IPS-18a (cell line): ENCODE results near the gene KRTAP12-4.
"Not testable (repeated sequence)": the region's sequence is repeated elsewhere in the genome, so short reads cannot be mapped to it uniquely, and the experiment has no call there.

Source experiments
- H3K27ac ChIP-seq: one replicate; pipeline ENCODE4 v1.5.1; 2013; ENCODE audit warnings: low read length
- H3K27me3 ChIP-seq: one replicate; pipeline ENCODE4 v1.6.1; 2013; ENCODE audit warnings: mild to moderate bottlenecking, low read length; ENCODE audit not compliant: control insufficient read depth, insufficient read depth
- H3K36me3 ChIP-seq: one replicate; pipeline ENCODE4 v1.6.1; 2013; ENCODE audit warnings: low read depth, low read length; ENCODE audit not compliant: control insufficient read depth
- H3K4me1 ChIP-seq: one replicate; pipeline ENCODE4 v1.6.1; 2013; ENCODE audit warnings: low read depth, low read length; ENCODE audit not compliant: control insufficient read depth
- H3K4me3 ChIP-seq: one replicate; pipeline ENCODE4 v1.5.1; 2013; ENCODE audit warnings: low read length
- H3K9ac ChIP-seq: one replicate; pipeline ENCODE4 v1.6.1; 2013; ENCODE audit warnings: mild to moderate bottlenecking, low read length, moderate library complexity
- H3K9me3 ChIP-seq: one replicate; pipeline ENCODE4 v1.6.1; 2013; ENCODE audit warnings: low read depth, low read length; ENCODE audit not compliant: control insufficient read depth

The KRTAP12-4 gene

GRCh38 chr21:44649521-44650100 lies 4.8 kb downstream of the KRTAP12-4 start:
- no peaks in the 10 kb centered on the region for H3K27me3 ChIP-seq
- no peaks in the 10 kb centered on the region for H3K36me3 ChIP-seq
- H3K4me1 ChIP-seq, result peaks cover 4% of the 10 kb centered on the region
- no peak overlapping the region for H3K4me3 ChIP-seq
- no peak overlapping the region for H3K27ac ChIP-seq
- H3K9ac ChIP-seq, result no peak overlapping the region
- H3K9me3 ChIP-seq, result peaks cover 6% of the 10 kb centered on the region

- Histone ChIP-seq H3K9ac (no peak overlapping the region), H3K36me3 (no peaks in the 10 kb centered on the region), H3K9me3 (peaks cover 10% of the 10 kb centered on the region), H3K27ac (no peak overlapping the region), H3K4me3 (no peak overlapping the region), H3K4me1 (peaks cover 4% of the 10 kb centered on the region), H3K27me3 (no peaks in the 10 kb centered on the region)
These were observed 5.7 kb downstream of the KRTAP12-4 start for GRCh38 chr21:44648557-44649311.

- H3K4me3 ChIP-seq, result no peak overlapping the region
- peaks cover 4% of the 10 kb centered on the region for H3K4me1 ChIP-seq
- peaks cover 10% of the 10 kb centered on the region for H3K9me3 ChIP-seq
- no peak overlapping the region for H3K9ac ChIP-seq
- H3K36me3 ChIP-seq, result no peaks in the 10 kb centered on the region
- no peak overlapping the region for H3K27ac ChIP-seq
- H3K27me3 ChIP-seq, result no peaks in the 10 kb centered on the region
These were observed 7.3 kb downstream of the KRTAP12-4 start for GRCh38 chr21:44647222-44647552.

GRCh38 chr21:44646366-44647221 lies 7.9 kb downstream of the KRTAP12-4 start, which contains the start of gene KRTAP10-11:
Gene KRTAP10-11, plus strand, starts transcription at chr21:44646414. Its CDS starts 45 bp downstream, at chr21:44646459.
- H3K9me3 ChIP-seq, result peaks cover 10% of the 10 kb centered on the region
- not testable (repeated sequence) for H3K27me3 ChIP-seq, H3K4me3 ChIP-seq, H3K27ac ChIP-seq, H3K36me3 ChIP-seq, H3K4me1 ChIP-seq, H3K9ac ChIP-seq

GRCh38 chr21:44644878-44645277 lies 9.6 kb downstream of the KRTAP12-4 start:
- no peaks in the 10 kb centered on the region for H3K36me3 ChIP-seq
- no peak overlapping the region for H3K9ac ChIP-seq
- no peak overlapping the region for H3K27ac ChIP-seq
- H3K4me1 ChIP-seq, result peaks cover 4% of the 10 kb centered on the region
- H3K27me3 ChIP-seq, result no peaks in the 10 kb centered on the region
- peaks cover 10% of the 10 kb centered on the region for H3K9me3 ChIP-seq
- no peak overlapping the region for H3K4me3 ChIP-seq

GRCh38 chr21:44643741-44644310 lies 10.6 kb downstream of the KRTAP12-4 start:
- Histone ChIP-seq H3K4me3 (no peak overlapping the region), H3K9me3 (peaks cover 10% of the 10 kb centered on the region), H3K4me1 (peaks cover 4% of the 10 kb centered on the region), H3K36me3 (no peaks in the 10 kb centered on the region), H3K9ac (no peak overlapping the region), H3K27me3 (no peaks in the 10 kb centered on the region), H3K27ac (no peak overlapping the region)

- H3K27me3 ChIP-seq, result no peaks in the 10 kb centered on the region
- H3K9ac ChIP-seq, result no peak overlapping the region
- H3K4me3 ChIP-seq, result no peak overlapping the region
- no peak overlapping the region for H3K27ac ChIP-seq
- H3K4me1 ChIP-seq, result no peaks in the 10 kb centered on the region
- no peaks in the 10 kb centered on the region for H3K36me3 ChIP-seq
- H3K9me3 ChIP-seq, result peaks cover 10% of the 10 kb centered on the region
These were observed 13.7 kb downstream of the KRTAP12-4 start for GRCh38 chr21:44640761-44641160.

- no peak overlapping the region for H3K9ac ChIP-seq
- peaks cover 1% of the 10 kb centered on the region for H3K9me3 ChIP-seq
- H3K4me1 ChIP-seq, result no peaks in the 10 kb centered on the region
- H3K36me3 ChIP-seq, result no peaks in the 10 kb centered on the region
- no peaks in the 10 kb centered on the region for H3K27me3 ChIP-seq
- no peak overlapping the region for H3K4me3 ChIP-seq
- H3K27ac ChIP-seq, result no peak overlapping the region
These were observed 15.2 kb downstream of the KRTAP12-4 start for GRCh38 chr21:44639331-44639655.

GRCh38 chr21:44638506-44639330 lies 15.7 kb downstream of the KRTAP12-4 start:
- H3K4me3 ChIP-seq, H3K27ac ChIP-seq, H3K9ac ChIP-seq, H3K9me3 ChIP-seq, H3K27me3 ChIP-seq, H3K36me3 ChIP-seq, H3K4me1 ChIP-seq: not testable (repeated sequence)

GRCh38 chr21:44637851-44638348 lies 16.6 kb downstream of the KRTAP12-4 start:
- not testable (repeated sequence) for H3K27ac ChIP-seq, H3K4me3 ChIP-seq, H3K9me3 ChIP-seq, H3K27me3 ChIP-seq, H3K36me3 ChIP-seq, H3K9ac ChIP-seq, H3K4me1 ChIP-seq
